HCT116 (cell line): ENCODE data around the gene PC.
A peak's percentile ranks its signal among the peaks of the same experiment; 100 is the strongest.

ENCODE experiments used
- CTCF ChIP-seq, 3 experiments: fragments of 200-600 bp in 1 of 3; sonication (generic) in 1 of 3; IDR thresholded peaks in 2 of 3; conservative IDR thresholded peaks in 1 of 3; 2 replicates each; pipeline ENCODE4 v1.5.1; 2012 to 2017; ENCODE audit warnings: low read depth in 2 of 3, low read length in 2 of 3, antibody characterized with exemption in 1 of 3, borderline replicate concordance in 1 of 3, control low read depth in 1 of 3, mild to moderate bottlenecking in 1 of 3, mixed read lengths in 1 of 3, mixed run types in 1 of 3, moderate library complexity in 1 of 3; ENCODE audit not compliant: insufficient read depth in 1 of 3
- EZH2 ChIP-seq: fragments of 200-600 bp; sonication (generic); IDR thresholded peaks from 2 replicates; pipeline ENCODE4 v1.6.1; 2017; ENCODE audit warnings: antibody characterized with exemption, mixed run types
- JUND ChIP-seq: IDR thresholded peaks from 2 replicates; pipeline ENCODE4 v1.6.1; 2012
- POLR2A ChIP-seq: IDR thresholded peaks from 2 replicates; pipeline ENCODE4 v1.7.0; 2011; ENCODE audit warnings: borderline replicate concordance; ENCODE audit not compliant: insufficient read depth, insufficient read length; ENCODE audit errors: extremely low read depth
- POLR2AphosphoS5 ChIP-seq: IDR thresholded peaks from 2 replicates; pipeline ENCODE4 v1.6.1; 2011; ENCODE audit warnings: mild to moderate bottlenecking, low read depth, low read length, moderate library complexity
- SP1 ChIP-seq: IDR thresholded peaks from 2 replicates; pipeline ENCODE4 v1.6.1; 2012; ENCODE audit warnings: low read depth
- ZBTB33 ChIP-seq: IDR thresholded peaks from 2 replicates; pipeline ENCODE4 v1.6.1; 2011; ENCODE audit warnings: mild to moderate bottlenecking, low read length, moderate library complexity; ENCODE audit not compliant: insufficient replicate concordance; ENCODE audit errors: extremely low read depth
- ZNF274 ChIP-seq: fragments of 200-500 bp; sonication (Bioruptor generic); IDR thresholded peaks from 2 replicates; pipeline ENCODE4 v1.6.1; 2014; ENCODE audit warnings: mild to moderate bottlenecking, low read depth, low read length, inconsistent platforms

- peak; percentile 88 for TF ChIP-seq POLR2AphosphoS5
- TF ChIP-seq JUND: no peak
- TF ChIP-seq CTCF (IDR thresholded peaks at IDR 0.05 in 2 of 3, conservative IDR thresholded peaks at IDR 0.05 in 1 of 3; ENCODE audit: borderline replicate concordance in 1 of 3, insufficient read depth in 1 of 3, low read depth in 2 of 3, low read length in 2 of 3): no peak
- TF ChIP-seq EZH2: no peak
- no peak; the same call in 1 of the 2 replicates for TF ChIP-seq SP1
- TF ChIP-seq POLR2A: peak; percentile 63
- TF ChIP-seq ZNF274: no peak
- no peak for TF ChIP-seq ZBTB33
These were observed 102.3 kb downstream of the PC start for GRCh38 chr11:66855574-66856495.
